Stimulated activated CD4-positive, alpha-beta T cell treated with anti-CD3 and anti-CD28 coated beads, Interleukin-2, amount 100 ng/mL, for 48 hours (primary cell): ENCODE data around the gene GLG1.
A peak's percentile ranks its signal among the peaks of the same experiment; 100 is the strongest.
"Not testable (repeated sequence)": the region's sequence is repeated elsewhere in the genome, so short reads cannot be mapped to it uniquely, and the experiment has no call there.

Source experiments
- DNase-seq, 2 donors: peaks; one replicate each; pipeline ENCODE4 v3.0.0-alpha.2; 2020

Gene GLG1

DNA sequence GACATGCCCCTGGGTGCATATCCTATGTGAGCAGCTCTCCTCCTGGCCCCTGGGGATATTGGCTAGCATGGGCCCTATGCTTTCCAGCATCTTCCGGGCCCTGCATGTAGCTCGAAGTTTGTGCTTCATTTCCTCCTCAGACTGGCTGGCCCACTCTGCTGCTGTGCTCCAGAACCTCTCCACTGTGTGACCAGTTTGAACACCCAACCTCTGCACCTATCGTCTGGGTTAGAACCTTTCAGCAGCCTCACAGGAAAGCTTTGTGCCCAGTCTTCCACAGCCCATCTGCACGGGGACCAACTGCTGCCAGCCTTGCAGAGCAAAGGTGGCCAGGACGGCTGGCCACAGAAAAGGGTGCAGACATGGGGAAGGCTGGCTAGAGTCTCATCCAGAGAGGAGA, 175.4 kb downstream of the GLG1 start:
- no peak for DNase-seq

DNA sequence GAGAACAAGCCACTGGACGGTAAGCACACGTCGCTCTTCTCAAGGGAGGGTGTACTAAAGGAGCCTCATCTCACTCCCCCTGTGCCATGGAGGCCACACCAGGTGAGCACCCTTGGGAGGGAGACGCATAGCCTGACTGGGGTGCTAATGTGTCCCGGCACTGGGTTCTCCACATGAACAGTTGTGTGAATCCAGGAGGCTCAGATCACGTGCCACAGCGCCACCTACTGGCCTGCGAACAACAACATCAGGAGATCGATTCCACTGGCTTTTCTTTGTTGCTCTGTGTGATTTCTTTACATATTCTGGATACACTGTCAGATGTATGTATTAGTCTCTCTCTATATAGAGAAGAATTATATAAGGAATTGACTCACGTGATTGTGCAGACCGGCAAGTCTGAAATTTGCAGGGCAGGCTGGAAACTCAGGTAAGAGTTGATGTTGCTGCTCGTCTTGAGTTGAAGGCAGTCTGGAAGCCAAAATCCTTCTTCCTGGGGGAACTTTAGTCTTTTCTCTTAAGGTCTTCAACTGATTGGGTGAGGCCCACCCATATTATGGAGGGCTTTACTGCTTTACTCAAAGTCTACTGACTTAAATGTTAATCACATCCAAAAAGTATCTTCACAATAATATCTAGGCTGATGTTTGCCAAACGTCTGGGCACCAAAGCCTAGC, 176.7 kb downstream of the GLG1 start:
- peak; percentile 18 to 24 for DNase-seq

DNA sequence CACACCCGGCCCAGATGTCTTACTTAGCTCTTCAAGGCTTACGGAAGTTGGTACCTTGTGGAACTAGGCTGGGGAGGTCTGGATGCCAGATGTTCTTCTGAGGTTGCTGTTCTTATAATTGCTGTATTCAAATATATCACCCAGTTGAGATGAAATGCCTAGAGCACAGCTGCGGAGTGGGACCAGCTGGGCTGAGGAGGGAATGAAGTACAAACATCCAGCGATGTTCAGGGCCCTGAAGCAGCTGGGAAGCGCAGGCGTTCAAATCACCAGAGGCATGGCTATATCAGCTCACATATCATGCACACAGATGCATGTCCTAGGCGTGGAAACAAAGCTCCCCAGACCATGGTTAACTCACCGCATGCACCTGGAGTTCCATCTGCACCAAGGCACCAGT, 178.4 kb downstream of the GLG1 start:
- not testable (repeated sequence) for DNase-seq

DNA sequence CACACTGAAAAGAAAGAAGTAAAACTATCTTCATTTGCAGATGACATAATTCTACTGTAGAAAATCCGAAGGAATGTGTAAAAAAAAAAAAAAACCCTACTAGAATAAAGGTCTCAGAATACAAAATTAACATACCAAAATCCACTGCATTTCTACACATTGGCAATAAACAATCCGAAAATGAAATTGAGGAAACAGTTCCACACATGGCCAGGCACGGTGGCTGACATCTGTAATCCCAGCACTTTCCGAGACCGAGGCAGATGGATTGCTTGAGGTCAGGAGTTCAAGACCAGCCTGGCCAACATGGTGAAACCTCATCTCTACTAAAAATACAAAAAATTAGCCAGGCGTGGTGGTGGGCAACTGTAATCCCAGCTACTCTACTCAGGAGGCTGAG, 181.2 kb downstream of the GLG1 start:
- not testable (repeated sequence) for DNase-seq

DNA sequence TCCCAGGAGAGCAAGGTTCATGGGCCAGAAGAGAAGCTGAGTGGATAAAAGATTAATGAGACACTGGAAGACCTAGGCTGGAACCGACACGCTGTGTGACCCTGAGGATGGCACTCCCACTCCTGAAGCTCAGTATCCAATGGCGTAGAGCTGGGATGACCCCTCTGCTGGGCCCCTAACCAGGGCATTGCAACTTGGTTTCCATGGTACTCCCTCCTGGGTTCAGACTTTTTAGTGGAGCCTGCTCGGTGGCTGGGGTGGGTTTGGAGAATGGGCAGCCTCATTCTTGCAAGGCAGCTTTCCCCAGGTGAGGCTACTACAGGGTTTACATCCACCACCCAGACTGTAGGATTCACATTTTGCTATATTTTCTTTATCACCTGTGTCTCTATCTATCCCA, 183.2 kb downstream of the GLG1 start:
- not testable (repeated sequence) for DNase-seq

DNA sequence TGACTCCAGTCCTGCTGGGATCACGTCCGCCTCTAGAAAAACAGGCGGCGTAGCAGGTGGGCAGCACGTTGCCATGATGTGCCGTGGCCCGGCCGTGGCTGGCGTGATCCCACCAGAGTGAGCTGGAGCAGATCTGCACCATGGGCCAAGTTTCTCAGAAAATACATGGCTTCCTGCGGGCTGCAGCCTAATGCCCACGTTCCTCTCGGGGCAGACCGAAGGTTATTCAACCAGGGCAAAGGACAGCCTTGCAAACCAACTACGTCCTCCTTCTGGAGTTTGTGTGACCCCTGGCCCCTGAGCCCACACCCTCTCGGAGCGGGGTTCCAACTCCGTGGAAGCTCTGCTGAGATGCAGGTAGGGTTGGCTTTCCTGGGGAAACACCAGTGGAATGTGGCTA, 184.8 kb downstream of the GLG1 start:
- DNase-seq: not testable (repeated sequence)

DNA sequence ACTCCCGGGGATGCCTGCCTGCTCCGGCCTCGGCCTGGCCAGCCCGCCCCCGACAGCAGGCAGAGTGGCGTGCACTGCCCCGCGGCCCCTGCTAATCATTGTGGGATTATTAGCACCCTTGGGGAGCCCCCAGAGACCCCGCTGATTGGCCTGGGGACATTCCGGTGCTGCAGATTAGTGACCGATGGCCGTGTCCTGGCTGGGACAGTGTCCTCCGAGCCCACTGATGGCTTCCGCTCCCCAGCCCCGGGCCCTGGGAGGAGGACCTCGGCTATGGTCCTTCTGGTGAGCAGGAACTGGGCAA, 185.5 kb downstream of the GLG1 start:
- DNase-seq: not testable (repeated sequence)

DNA sequence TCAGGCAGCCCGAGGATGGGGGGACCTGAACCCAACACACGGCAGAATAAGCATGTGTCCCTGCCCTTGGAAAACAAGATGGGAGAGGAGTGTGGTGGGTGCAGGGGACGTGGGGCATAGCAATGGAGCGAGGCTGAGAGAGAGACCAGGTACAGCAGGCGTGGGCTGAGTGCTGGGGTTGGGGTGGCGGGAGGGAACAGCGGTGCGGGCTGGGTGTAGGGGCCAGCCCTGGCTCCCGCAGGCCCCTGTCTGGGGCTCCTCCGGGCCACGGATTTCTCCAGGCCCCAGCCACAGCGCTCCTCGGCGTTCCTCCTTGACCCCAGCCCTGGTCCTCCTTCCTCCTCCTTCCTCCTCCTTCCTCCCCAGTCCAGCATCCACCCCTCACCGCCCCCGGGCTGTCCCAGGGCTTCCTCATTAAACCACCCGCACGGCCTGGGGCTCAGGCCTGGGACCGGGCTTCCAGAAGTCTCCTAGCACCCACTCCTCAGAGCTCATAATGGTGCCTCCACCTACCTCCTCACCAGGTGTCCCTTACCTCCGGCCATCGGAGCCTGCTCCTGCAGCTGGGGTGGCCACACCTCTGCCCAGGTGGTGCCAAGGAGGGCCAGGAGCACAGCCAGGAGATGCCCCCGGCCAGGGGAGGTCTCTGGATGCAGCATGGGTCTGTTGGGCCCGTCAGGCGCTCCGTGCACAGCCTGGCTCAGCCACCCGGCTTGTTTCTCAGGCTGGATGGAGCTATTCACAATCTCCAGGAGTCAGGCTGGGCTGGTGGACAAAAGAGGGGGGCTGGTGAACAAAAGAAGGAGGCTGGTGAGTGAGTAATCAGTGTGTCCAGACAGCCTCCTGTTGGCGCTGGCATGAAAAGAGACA, 186.1 kb downstream of the GLG1 start, which contains the start of gene CLEC18B:
CLEC18B (minus strand) TSS at position 867 of the 870 bp plus-strand sequence; CDS start at position 659, 208 bp downstream.
- not testable (repeated sequence) for DNase-seq

DNA sequence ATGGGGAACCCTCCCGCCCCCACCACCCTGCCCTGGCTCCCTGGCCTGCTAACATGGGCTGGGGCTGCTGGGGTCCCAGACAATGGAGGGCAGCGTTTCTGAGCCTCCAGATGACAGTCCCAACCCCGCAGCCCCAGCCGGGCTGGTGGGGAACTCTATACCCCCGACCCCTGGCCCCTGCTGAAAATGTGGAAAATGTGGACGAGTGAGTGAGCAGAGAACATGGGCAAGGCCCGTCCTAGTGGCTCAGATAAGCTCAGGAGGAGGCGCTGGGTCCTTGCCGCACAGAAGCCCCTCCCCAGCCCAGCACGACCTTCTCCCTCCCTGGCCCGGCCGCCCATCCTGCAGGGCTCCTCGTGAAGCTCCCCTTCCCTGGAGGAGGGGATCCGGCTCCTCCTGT, 187.1 kb downstream of the GLG1 start:
- DNase-seq: not testable (repeated sequence)

DNA sequence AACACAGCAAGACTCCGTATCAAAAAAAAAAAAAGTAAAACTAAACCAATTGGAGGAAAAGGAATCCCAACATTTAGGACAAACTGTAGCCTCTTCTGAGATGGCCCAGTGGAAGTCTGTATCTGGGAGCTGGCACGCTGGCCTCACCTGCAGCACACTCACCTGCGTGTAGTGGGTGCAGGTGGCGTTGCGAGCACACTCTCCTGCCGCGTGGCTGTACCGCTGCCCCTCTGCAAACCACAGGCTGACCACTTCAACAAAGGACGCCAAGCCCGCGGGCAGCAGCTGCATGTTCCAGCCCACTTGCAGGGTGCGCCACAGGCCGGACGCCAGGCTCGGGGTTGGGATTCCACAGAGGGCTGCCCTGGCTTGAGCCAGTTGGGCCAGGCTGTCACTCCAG, 189.0 kb downstream of the GLG1 start:
- not testable (repeated sequence) for DNase-seq

DNA sequence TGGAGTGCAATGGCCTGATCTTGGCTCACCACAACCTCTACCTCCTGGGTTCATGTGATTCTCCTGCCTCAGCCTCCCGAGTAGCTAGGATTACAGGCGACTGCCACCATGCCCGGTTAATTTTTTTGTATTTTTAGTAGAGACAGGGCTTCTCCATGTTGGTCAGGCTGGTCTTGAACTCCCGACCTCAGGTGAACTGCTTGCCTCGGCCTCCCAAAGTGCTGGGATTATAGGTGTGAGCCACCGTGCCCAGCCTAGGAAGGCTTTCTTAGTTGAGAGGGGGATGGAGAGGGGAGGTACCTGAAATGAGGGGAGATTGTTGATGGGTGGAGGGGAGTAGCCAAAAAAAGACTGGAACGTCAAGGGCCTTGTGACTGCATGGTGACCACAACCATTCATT, 193.0 kb downstream of the GLG1 start:
- DNase-seq: not testable (repeated sequence)

DNA sequence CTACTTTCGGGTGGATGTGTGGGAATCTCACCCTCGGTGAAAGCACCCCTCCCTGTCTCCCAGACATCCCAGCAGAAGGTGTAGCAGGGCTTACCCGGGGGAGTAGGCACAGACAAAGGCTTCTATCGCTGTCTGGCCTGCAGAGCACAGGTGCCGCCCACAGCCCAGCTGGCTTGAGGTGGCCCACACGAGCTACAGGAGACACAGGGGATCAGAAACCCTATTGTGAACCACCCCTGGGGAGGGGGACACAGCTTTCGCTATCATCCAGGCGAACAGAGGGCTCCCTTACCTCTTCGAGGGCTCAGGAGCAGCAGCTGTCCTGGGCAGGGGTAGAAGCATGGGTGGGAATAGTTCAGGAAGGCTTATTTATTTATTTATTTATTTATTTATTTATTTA, 193.4 kb downstream of the GLG1 start:
- DNase-seq: not testable (repeated sequence)

DNA sequence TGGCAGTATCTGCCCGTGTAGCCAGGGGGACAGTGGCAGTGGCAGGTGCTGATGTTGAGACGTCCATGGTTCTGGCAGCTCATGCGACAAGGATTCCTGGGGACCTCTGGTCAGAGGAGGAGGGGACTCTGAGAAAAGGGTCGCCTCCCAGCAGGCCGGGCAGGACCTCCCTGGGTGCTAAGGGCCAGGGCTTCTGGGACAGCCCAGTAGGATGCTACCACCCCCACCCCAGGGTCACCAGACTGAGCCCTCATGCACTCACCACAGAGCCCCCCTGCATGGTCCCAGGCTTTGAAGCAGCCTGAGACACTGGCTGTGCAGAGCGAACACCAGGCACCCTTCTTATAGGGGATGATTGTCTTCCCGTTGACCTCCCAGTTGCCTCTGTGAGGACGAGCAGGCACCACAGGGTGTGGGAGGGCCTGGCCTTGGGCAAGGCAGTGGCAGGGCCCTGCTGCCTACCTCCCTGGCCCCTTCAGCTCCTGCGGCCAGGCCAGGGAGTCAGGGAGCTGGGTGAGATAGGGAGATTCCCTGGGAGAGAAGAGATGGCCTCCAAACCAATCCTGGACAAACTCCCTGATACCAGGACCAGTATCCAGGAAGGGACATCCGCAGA, 194.0 kb downstream of the GLG1 start:
- not testable (repeated sequence) for DNase-seq

DNA sequence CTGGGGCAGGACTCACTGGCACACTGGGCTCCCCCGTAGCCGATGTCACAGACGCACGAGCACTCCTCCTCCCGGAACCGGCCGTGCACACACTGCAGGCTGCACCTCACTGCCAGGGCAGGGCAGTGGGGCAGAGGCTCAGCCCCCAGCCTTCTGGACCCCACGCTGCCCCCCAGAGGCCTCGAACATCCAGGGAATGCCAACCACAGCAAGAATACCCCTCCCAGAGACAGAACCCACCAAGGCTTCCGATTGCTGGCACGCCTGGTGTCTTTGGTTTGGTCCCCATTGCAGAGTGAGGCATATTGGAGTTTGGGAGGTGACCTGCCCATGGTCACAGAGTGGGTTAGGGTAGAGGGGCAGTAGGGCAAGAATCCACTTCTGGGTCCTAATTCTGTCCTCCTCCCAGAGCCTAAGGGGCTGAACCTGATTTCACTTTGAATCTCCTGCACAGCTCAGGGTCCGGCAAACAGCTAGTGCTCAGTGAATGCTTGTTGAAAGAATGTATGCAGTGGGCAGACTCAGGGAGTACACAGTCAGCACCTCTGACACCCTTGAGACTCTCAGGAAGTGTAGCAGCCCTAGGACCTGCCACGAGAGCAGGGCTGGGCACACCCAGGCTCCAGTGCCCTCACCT, 194.7 kb downstream of the GLG1 start:
- not testable (repeated sequence) for DNase-seq

DNA sequence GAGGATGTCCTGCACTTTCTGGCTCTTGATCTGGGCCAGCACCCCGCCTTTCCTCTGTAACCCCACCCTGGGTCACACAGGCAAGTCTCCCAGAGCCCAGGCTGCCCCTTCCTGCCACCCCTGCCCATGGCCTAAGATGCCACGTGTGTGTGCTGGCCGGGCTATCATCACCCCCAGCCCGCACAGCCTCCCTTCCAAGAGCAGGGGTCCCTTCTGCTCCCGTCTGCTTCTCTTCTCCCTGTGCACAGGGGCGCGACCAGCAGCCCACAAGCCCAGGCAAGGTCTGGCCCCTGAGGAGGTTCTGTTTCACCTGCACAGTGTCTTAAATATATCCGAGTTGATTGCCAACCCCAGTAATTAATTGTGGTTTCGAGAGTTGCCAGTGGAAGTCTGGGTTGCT, 195.9 kb downstream of the GLG1 start:
- DNase-seq: not testable (repeated sequence)

DNA sequence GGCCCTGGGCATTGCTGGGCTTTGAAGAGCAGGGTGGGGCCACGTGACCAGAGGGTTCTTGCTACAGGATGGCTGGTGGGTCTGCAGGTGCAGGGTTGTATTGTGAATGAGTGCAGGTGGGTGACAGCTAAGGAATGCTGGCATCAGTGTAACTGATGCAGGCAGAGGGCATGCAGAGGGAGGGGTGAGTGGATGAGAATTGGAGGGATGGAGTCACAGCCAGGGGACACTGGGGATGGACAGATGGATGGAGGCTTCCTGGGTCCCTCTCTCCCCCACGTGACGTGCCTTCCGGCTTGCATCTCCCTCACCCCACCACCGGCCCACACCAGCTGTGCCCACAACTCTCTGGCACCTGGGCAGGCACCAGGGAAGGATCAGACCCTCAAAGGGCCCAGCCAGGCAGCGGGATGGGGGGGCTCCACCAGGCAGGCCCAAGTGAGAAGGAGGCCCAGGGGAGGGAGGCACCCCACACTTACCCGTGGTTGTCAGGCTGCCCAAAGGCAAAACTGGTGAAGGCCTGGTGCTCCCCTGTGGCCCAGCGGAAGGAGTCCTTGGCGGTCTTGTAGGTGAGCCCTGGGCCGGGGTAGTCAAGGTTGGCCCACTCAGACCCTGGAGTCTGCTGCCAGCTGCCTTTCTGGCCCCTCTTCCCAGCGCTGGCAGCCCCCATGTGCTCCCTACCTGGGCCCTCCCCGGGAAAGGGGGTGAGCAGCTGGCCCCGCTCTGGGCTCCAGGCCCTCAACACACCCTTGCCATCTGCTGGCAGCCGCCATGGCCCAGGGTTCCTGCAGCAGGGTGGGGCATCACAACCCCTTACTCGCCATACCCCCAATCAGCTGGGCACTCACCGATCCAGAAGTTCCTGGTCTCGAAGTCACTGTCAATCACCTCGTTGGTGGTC, 196.6 kb downstream of the GLG1 start:
- not testable (repeated sequence) for DNase-seq

DNA sequence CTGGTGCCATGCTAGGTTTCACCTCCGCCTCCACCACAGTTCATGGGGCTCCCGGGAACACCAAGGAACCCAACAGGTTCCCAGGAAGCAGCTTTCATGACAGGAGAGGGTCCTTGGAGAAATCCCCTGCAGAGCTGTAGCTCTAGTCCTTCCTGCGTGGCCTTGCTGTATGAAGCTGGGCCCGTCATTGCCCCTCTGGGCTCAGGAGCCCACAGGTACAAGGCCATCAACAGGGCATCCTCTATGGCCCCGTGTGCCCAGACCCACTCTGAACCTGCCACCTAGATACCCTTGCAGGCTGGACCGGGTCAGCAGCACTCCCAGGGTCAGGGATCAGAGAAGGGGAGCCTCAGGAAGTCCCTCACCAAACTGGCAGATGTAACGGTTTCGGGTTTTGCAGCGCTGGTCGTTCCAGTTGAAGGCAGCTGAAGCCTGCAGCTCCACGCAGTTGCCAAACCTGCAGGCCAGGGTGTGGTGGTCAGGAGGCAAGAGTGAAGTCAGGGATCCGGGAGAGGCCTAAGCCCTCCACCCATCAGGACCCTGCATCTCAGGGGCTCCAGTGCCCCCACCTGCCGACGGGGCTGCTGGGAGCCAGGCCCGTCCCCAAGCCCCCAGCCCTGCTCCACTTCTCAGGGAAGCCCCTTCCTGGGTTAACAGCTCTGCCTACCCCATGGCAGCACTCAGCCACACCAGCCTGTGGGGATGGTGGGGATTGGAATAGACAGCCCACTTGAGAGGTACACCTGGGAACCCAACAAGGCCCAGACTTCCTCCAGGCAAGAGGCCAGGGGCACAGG, 197.5 kb downstream of the GLG1 start:
- not testable (repeated sequence) for DNase-seq

DNA sequence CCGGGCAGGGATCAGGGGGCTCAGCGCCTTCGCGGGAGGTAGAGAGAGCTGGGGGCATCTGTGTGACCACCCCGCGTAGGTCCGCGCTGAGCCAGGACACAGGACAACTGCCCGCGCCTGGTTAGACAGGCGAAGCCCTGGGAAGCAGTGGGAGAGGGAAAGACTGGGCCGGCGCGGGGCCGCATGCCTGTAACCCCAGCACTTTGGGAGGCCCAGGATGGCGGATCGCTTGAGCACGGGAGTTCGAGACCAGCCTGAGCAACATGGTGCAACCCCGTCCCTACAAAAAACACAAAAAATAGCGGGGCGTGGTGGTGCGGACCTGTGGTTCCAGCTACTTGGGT, 199.6 kb downstream of the GLG1 start:
- not testable (repeated sequence) for DNase-seq

DNA sequence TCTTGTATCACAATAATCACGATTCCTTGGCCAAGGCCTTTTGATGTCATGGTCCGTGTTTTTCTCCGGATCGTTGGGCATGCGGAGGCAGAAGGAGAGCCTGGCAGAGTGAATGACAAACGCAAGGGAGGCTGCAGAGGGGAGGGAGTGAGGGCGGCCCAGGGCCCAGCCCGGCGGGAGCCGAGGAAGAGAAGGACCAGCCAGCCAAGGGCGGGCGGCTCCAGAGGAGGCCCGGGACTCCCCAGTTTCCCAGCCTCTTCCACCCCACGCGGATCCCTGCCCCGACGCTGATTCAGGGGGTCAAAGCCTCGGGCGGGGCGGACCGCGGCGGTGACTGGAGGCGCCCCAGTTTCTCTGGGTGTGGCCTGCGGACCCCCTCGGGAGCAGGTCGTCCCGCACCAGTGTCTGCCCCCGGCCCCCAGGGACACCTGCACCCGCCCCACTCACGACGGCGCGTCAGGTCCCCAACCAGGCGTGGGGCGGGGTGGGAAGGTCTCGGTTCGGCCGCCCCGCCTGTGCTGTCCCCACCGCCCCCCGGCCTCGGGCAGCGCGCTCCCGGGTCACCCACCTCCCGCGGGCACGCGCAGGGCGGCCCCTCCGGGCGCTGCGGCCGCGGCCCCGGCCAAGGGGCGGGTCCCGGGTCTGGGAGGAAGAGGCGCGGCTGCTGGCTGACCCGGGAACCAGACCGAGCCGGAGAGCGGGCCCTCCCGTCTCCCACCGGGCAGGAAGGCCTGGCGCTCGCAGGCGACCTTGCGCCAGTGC, 200.1 kb downstream of the GLG1 start:
- not testable (repeated sequence) for DNase-seq

DNA sequence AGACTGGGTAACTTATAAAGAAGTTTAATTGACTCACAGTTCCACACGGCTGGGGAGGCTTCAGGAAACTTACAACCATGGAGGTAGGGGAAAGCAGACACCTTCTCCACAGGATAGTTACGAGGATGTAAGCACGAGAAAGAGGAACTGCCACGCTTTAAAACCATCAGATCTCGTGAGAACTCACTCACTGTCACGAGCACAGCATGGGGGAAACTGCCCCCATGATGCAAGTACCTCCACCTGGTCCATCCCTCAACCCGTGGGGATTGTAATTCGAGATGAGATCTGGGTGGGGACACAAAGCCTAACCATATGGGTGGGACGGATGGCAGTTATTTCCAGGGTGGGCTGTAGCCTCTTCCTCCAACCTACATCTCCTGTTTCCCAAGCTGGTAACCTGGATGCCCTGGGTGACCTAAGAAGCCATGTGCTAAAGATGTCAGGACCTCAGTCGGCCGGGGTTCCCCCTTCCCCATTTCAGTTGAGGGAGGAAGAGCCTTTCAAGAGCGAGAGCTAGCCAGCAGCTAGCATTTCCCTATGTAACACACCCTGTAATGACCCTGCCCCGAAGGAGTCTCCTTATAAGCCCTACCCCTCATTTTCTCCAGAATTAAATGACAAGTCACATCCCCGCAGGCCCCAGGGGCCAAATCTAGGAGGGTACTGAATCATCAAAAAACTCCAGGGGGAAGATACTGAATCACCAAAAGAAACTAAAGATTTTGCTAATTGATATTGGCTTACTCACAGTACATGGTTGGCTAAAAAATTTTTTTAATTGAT, 202.6 kb downstream of the GLG1 start:
- DNase-seq: not testable (repeated sequence)
